ENCODE results near the gene EDNRA. TPM values are rescaled to one million over a fixed set of nuclear protein-coding genes. Genes with fewer than 3 reads are reported as not detected.
A peak's percentile ranks its signal among the peaks of the same experiment; 100 is the strongest.

EDNRA gene
- polyA plus RNA-seq, 1 of the 3 experiments (the other 2 are of a cell fraction), result 1.2 TPM

- TF ChIP-seq MAX (IDR thresholded peaks at IDR 0.05; ENCODE audit: low read depth) (no peak), FOXM1 (IDR thresholded peaks at IDR 0.05; ENCODE audit: low read depth) (no peak), IRF3 (IDR thresholded peaks at IDR 0.05; ENCODE audit: low read depth, low read length) (no peak), TEAD4 (IDR thresholded peaks at IDR 0.05; ENCODE audit: borderline replicate concordance, insufficient read depth) (no peak), GATA2 (CRISPR knock-in tag; IDR thresholded peaks at IDR 0.05) (no peak), MXI1 (IDR thresholded peaks at IDR 0.05; ENCODE audit: low read depth, low read length) (no peak)
- TF ChIP-seq, protein P1, sequence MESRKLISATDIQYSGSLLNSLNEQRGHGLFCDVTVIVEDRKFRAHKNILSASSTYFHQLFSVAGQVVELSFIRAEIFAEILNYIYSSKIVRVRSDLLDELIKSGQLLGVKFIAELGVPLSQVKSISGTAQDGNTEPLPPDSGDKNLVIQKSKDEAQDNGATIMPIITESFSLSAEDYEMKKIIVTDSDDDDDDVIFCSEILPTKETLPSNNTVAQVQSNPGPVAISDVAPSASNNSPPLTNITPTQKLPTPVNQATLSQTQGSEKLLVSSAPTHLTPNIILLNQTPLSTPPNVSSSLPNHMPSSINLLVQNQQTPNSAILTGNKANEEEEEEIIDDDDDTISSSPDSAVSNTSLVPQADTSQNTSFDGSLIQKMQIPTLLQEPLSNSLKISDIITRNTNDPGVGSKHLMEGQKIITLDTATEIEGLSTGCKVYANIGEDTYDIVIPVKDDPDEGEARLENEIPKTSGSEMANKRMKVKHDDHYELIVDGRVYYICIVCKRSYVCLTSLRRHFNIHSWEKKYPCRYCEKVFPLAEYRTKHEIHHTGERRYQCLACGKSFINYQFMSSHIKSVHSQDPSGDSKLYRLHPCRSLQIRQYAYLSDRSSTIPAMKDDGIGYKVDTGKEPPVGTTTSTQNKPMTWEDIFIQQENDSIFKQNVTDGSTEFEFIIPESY (IDR thresholded peaks at IDR 0.05; ENCODE audit: borderline replicate concordance, low read depth), result no peak
- TF ChIP-seq, protein P2, sequence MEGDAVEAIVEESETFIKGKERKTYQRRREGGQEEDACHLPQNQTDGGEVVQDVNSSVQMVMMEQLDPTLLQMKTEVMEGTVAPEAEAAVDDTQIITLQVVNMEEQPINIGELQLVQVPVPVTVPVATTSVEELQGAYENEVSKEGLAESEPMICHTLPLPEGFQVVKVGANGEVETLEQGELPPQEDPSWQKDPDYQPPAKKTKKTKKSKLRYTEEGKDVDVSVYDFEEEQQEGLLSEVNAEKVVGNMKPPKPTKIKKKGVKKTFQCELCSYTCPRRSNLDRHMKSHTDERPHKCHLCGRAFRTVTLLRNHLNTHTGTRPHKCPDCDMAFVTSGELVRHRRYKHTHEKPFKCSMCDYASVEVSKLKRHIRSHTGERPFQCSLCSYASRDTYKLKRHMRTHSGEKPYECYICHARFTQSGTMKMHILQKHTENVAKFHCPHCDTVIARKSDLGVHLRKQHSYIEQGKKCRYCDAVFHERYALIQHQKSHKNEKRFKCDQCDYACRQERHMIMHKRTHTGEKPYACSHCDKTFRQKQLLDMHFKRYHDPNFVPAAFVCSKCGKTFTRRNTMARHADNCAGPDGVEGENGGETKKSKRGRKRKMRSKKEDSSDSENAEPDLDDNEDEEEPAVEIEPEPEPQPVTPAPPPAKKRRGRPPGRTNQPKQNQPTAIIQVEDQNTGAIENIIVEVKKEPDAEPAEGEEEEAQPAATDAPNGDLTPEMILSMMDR (IDR thresholded peaks at IDR 0.05), result no peak
These were observed 1.1 kb upstream of the EDNRA start (continued) for GRCh38 chr4:147479786-147480185.

- Histone ChIP-seq H3K4me3 (ENCODE audit: low read depth in 2 of 2, low read length in 1 of 2) (peak overlapping the region; percentile 63 to 69), H3K79me2 (ENCODE audit: insufficient read depth) (no peaks in the 10 kb centered on the region), H3K27me3 (ENCODE audit: insufficient read depth) (no peaks in the 10 kb centered on the region), H3K9me3 (no peaks in the 10 kb centered on the region), H3F3A (replicated peaks; ENCODE audit: insufficient read depth) (peaks cover 3% of the 10 kb centered on the region), H3K4me2 (peak overlapping the region; percentile 89), H3K4me1 (ENCODE audit: control insufficient read depth in 1 of 2, insufficient read depth in 2 of 2, low read depth in 1 of 2, low read length in 1 of 2) (peaks cover 6 to 20% of the 10 kb centered on the region in 2 experiments; a peak in 1 of 4 replicates), H3K9me2 (no peaks in the 10 kb centered on the region), H3K27ac (ENCODE audit: low read depth in 2 of 2, low read length in 1 of 2) (peak overlapping the region in 1 of 2 experiments; percentile 71; a peak in 3 of 4 replicates), H3K9ac (peak overlapping the region; percentile 56), H3K36me3 (replicated peaks in 1 of 2; ENCODE audit: control insufficient read depth in 1 of 2, insufficient read depth in 2 of 2, low read length in 1 of 2) (no peaks in the 10 kb centered on the region), H4K20me1 (ENCODE audit: insufficient read depth) (no peaks in the 10 kb centered on the region), H2AFZ (ENCODE audit: low read depth) (peak overlapping the region; percentile 89; the same call in 1 of the 2 replicates)
- ChIA-PET POLR2A (no interaction called here), CTCF (interaction anchor here (1.4 kb wide), 2 partner anchors 38 to 109 kb away, joined by 3 to 6 read pairs; no protein-coding TSS in a partner anchor)
- DNase-seq, result no peak
- WGBS (ENCODE audit: low lambda C conversion rate), result 95% methylated on average over 11 of the region's 11 CpGs
- TF ChIP-seq, protein P3, sequence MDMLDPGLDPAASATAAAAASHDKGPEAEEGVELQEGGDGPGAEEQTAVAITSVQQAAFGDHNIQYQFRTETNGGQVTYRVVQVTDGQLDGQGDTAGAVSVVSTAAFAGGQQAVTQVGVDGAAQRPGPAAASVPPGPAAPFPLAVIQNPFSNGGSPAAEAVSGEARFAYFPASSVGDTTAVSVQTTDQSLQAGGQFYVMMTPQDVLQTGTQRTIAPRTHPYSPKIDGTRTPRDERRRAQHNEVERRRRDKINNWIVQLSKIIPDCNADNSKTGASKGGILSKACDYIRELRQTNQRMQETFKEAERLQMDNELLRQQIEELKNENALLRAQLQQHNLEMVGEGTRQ (IDR thresholded peaks at IDR 0.05; ENCODE audit: borderline replicate concordance, low read depth, low read length), result no peak
- TF ChIP-seq POLR2AphosphoS5 (IDR thresholded peaks at IDR 0.05; ENCODE audit: low read depth, low read length) (no peak), PBX3 (IDR thresholded peaks at IDR 0.05) (no peak), FOXM1 (IDR thresholded peaks at IDR 0.05; ENCODE audit: low read depth) (no peak), TAF1 (IDR thresholded peaks at IDR 0.05; ENCODE audit: borderline replicate concordance, low read depth, low read length) (no peak), MEF2A (IDR thresholded peaks at IDR 0.05; ENCODE audit: borderline replicate concordance, low read depth) (no peak), JUND (IDR thresholded peaks at IDR 0.05) (no peak), RAD21 (IDR thresholded peaks at IDR 0.05; ENCODE audit: low read length) (no peak), EP300 (IDR thresholded peaks at IDR 0.05; ENCODE audit: borderline replicate concordance in 1 of 2, low read depth in 1 of 2, low read length in 1 of 2) (no peak), SIN3A (IDR thresholded peaks at IDR 0.05; ENCODE audit: borderline replicate concordance, low read depth, low read length) (no peak), RXRA (IDR thresholded peaks at IDR 0.05; ENCODE audit: borderline replicate concordance, low read depth) (no peak), NRF1 (IDR thresholded peaks at IDR 0.05; ENCODE audit: low read depth, low read length) (no peak), EZH2phosphoT487 (IDR thresholded peaks at IDR 0.05; ENCODE audit: borderline replicate concordance, low read depth) (no peak), TCF12 (IDR thresholded peaks at IDR 0.05) (no peak), SMC3 (IDR thresholded peaks at IDR 0.05; ENCODE audit: low read depth, low read length) (no peak)
- TF ChIP-seq, protein P2 (IDR thresholded peaks at IDR 0.05), result no peak
These were observed 401 bp upstream of the EDNRA start for GRCh38 chr4:147480502-147480890.

Data from SK-N-SH (cell line).